ENCODE measurements around the gene ALDH1A3. TPM values are rescaled to one million over a fixed set of nuclear protein-coding genes. Genes with fewer than 3 reads are reported as not detected.

Gene ALDH1A3
- total and polyA plus RNA-seq, 8 donors = 3.5 to 87.2 (median 30.3) TPM

- no peak for TF ChIP-seq CTCF (IDR thresholded peaks at IDR 0.05)
- no peak for TF ChIP-seq POLR2AphosphoS5 (IDR thresholded peaks at IDR 0.05)
- no peak for TF ChIP-seq EP300 (IDR thresholded peaks at IDR 0.05)
- no peak for TF ChIP-seq POLR2A (IDR thresholded peaks at IDR 0.05)
- peak overlapping the region in 1 of 5 donors; percentile 77 for H3K27ac ChIP-seq
- H3K36me3 ChIP-seq = no peaks in the 10 kb centered on the region
- H3K9me3 ChIP-seq = no peaks in the 10 kb centered on the region
- no peak for DNase-seq
- peak overlapping the region; percentile 47 to 65 (median 54) for H3K4me3 ChIP-seq
- intact Hi-C loops (cut with DNase I; ENCODE audit: low total_unique reads) = no loop called here
- H3K27me3 ChIP-seq = peaks cover 9 to 70% (median 50%) of the 10 kb centered on the region in 3 donors
- WGBS, 5 donors = 23 to 42% (median 29%) methylated on average over 12 of the region's 12 CpGs
- H3K4me1 ChIP-seq = peaks cover 12 to 23% (median 18%) of the 10 kb centered on the region in 4 donors
Measured at GRCh38 chr15:100878648-100879047, 983 bp upstream of the ALDH1A3 start.

- Histone ChIP-seq H3K27ac (peak overlapping the region in 3 of 5 donors; percentile 20 to 77 (median 57)), H3K36me3 (no peaks in the 10 kb centered on the region), H3K4me1 (peaks cover 12 to 23% (median 18%) of the 10 kb centered on the region in 4 donors), H3K27me3 (peaks cover 9 to 68% (median 50%) of the 10 kb centered on the region in 3 donors), H3K4me3 (peak overlapping the region; percentile 47 to 65 (median 54)), H3K9me3 (no peaks in the 10 kb centered on the region)
- peak in 1 of 2 donors; percentile 44 for DNase-seq
- intact Hi-C loops (cut with DNase I; ENCODE audit: low total_unique reads) = no loop called here
- TF ChIP-seq POLR2AphosphoS5 (IDR thresholded peaks at IDR 0.05) (no peak), EP300 (IDR thresholded peaks at IDR 0.05) (no peak), CTCF (IDR thresholded peaks at IDR 0.05) (no peak)
- 4 to 5% (median 4%) methylated on average over 16 to 62 of the region's 62 CpGs for WGBS, 5 donors
Measured at GRCh38 chr15:100879061-100879463, 569 bp upstream of the ALDH1A3 start.

GRCh38 chr15:100880139-100880896 is 687 bp downstream of the ALDH1A3 start:
- intact Hi-C loops (cut with DNase I; ENCODE audit: low total_unique reads) = no loop called here
- 6 to 25% (median 8%) methylated on average over 34 to 80 of the region's 80 CpGs for WGBS, 5 donors
- TF ChIP-seq EP300 (IDR thresholded peaks at IDR 0.05) (no peak), CTCF (IDR thresholded peaks at IDR 0.05) (no peak), POLR2A (IDR thresholded peaks at IDR 0.05) (no peak), POLR2AphosphoS5 (IDR thresholded peaks at IDR 0.05) (no peak)
- Histone ChIP-seq H3K27me3 (peaks cover 9 to 77% (median 57%) of the 10 kb centered on the region in 3 donors), H3K4me3 (peak overlapping the region; percentile 47 to 65 (median 54)), H3K4me1 (peaks cover 12 to 23% (median 18%) of the 10 kb centered on the region in 4 donors), H3K27ac (peak overlapping the region in 3 of 5 donors; percentile 53 to 77 (median 57)), H3K9me3 (no peaks in the 10 kb centered on the region), H3K36me3 (no peaks in the 10 kb centered on the region)
- DNase-seq = peak in 1 of 2 donors; percentile 42

- H3K36me3 ChIP-seq = no peaks in the 10 kb centered on the region
- 38 to 50% (median 43%) methylated on average over 10 of the region's 10 CpGs for WGBS, 5 donors
- no peak for DNase-seq
- peak overlapping the region; percentile 47 to 65 (median 54) for H3K4me3 ChIP-seq
- H3K4me1 ChIP-seq = peaks cover 12 to 23% (median 18%) of the 10 kb centered on the region in 4 donors
- peaks cover 9 to 83% (median 58%) of the 10 kb centered on the region in 3 donors for H3K27me3 ChIP-seq
- peak overlapping the region in 3 of 5 donors; percentile 53 to 77 (median 57) for H3K27ac ChIP-seq
- intact Hi-C loops (cut with DNase I; ENCODE audit: low total_unique reads) = no loop called here
- TF ChIP-seq POLR2A (IDR thresholded peaks at IDR 0.05) (no peak), CTCF (IDR thresholded peaks at IDR 0.05) (no peak), POLR2AphosphoS5 (IDR thresholded peaks at IDR 0.05) (no peak), EP300 (IDR thresholded peaks at IDR 0.05) (no peak)
- no peaks in the 10 kb centered on the region for H3K9me3 ChIP-seq
Measured at GRCh38 chr15:100880897-100881242, 1.2 kb downstream of the ALDH1A3 start.

Data from stomach (tissue), 9 donors.